ENCODE data around the gene MRPS23. TPM values are rescaled to one million over a fixed set of nuclear protein-coding genes. Genes with fewer than 3 reads are reported as not detected.
A peak's percentile ranks its signal among the peaks of the same experiment; 100 is the strongest.

The MRPS23 gene
- total RNA-seq, 1 donor from 2014 or later, result 28.3 TPM

GRCh38 chr17:57806167-57806830 lies 43.5 kb downstream of the MRPS23 start:
- peak; percentile 23 for DNase-seq (ENCODE audit: extremely low spot score, unreplicated experiment)
- peaks cover 62% of the 10 kb centered on the region for H3K27me3 Mint-ChIP-seq (ENCODE audit: unreplicated experiment)
- TF ChIP-seq, protein P1, sequence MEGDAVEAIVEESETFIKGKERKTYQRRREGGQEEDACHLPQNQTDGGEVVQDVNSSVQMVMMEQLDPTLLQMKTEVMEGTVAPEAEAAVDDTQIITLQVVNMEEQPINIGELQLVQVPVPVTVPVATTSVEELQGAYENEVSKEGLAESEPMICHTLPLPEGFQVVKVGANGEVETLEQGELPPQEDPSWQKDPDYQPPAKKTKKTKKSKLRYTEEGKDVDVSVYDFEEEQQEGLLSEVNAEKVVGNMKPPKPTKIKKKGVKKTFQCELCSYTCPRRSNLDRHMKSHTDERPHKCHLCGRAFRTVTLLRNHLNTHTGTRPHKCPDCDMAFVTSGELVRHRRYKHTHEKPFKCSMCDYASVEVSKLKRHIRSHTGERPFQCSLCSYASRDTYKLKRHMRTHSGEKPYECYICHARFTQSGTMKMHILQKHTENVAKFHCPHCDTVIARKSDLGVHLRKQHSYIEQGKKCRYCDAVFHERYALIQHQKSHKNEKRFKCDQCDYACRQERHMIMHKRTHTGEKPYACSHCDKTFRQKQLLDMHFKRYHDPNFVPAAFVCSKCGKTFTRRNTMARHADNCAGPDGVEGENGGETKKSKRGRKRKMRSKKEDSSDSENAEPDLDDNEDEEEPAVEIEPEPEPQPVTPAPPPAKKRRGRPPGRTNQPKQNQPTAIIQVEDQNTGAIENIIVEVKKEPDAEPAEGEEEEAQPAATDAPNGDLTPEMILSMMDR (IDR thresholded peaks at IDR 0.05), result no peak
- H3K27ac Mint-ChIP-seq (ENCODE audit: unreplicated experiment), result no peak overlapping the region
- peaks cover 29% of the 10 kb centered on the region for H3K4me1 Mint-ChIP-seq (ENCODE audit: unreplicated experiment)
- peaks cover 9% of the 10 kb centered on the region for H3K9me3 Mint-ChIP-seq (ENCODE audit: unreplicated experiment)
- no peak overlapping the region for H3K4me3 Mint-ChIP-seq (ENCODE audit: unreplicated experiment)
- no peaks in the 10 kb centered on the region for H3K36me3 Mint-ChIP-seq (ENCODE audit: unreplicated experiment)

- H3K36me3 Mint-ChIP-seq (ENCODE audit: unreplicated experiment), result peaks cover 3% of the 10 kb centered on the region
- no peak overlapping the region for H3K4me3 Mint-ChIP-seq (ENCODE audit: unreplicated experiment)
- peaks cover 17% of the 10 kb centered on the region for H3K9me3 Mint-ChIP-seq (ENCODE audit: unreplicated experiment)
- DNase-seq (ENCODE audit: extremely low spot score, unreplicated experiment), result peak; percentile 7
- peaks cover 61% of the 10 kb centered on the region for H3K27me3 Mint-ChIP-seq (ENCODE audit: unreplicated experiment)
- peaks cover 10% of the 10 kb centered on the region for H3K4me1 Mint-ChIP-seq (ENCODE audit: unreplicated experiment)
- TF ChIP-seq, protein P1 (IDR thresholded peaks at IDR 0.05), result no peak
- no peak overlapping the region for H3K27ac Mint-ChIP-seq (ENCODE audit: unreplicated experiment)
Observed at GRCh38 chr17:57803021-57803420, 46.8 kb downstream of the MRPS23 start.

GRCh38 chr17:57801044-57801711 lies 48.7 kb downstream of the MRPS23 start:
- H3K27ac Mint-ChIP-seq (ENCODE audit: unreplicated experiment), result no peak overlapping the region

GRCh38 chr17:57794841-57795240 lies 55.0 kb downstream of the MRPS23 start:
- Mint-ChIP-seq H3K9me3 (ENCODE audit: unreplicated experiment) (no peaks in the 10 kb centered on the region), H3K27me3 (ENCODE audit: unreplicated experiment) (peaks cover 54% of the 10 kb centered on the region), H3K4me1 (ENCODE audit: unreplicated experiment) (no peaks in the 10 kb centered on the region), H3K36me3 (ENCODE audit: unreplicated experiment) (no peaks in the 10 kb centered on the region), H3K4me3 (ENCODE audit: unreplicated experiment) (no peak overlapping the region), H3K27ac (ENCODE audit: unreplicated experiment) (no peak overlapping the region)
- DNase-seq (ENCODE audit: extremely low spot score, unreplicated experiment), result no peak
- TF ChIP-seq, protein P1 (IDR thresholded peaks at IDR 0.05), result no peak

More at GRCh38 chr17:57801044-57801711, 48.7 kb downstream of the MRPS23 start:
- H3K4me3 Mint-ChIP-seq (ENCODE audit: unreplicated experiment), result no peak overlapping the region
- H3K36me3 Mint-ChIP-seq (ENCODE audit: unreplicated experiment), result peaks cover 3% of the 10 kb centered on the region
- TF ChIP-seq, protein P1 (IDR thresholded peaks at IDR 0.05), result no peak
- H3K9me3 Mint-ChIP-seq (ENCODE audit: unreplicated experiment), result peaks cover 17% of the 10 kb centered on the region
- H3K4me1 Mint-ChIP-seq (ENCODE audit: unreplicated experiment), result peaks cover 3% of the 10 kb centered on the region
- H3K27me3 Mint-ChIP-seq (ENCODE audit: unreplicated experiment), result peaks cover 56% of the 10 kb centered on the region
- peak; percentile 40 for DNase-seq (ENCODE audit: extremely low spot score, unreplicated experiment)

- no peak for DNase-seq (ENCODE audit: extremely low spot score, unreplicated experiment)
- Mint-ChIP-seq H3K27me3 (ENCODE audit: unreplicated experiment) (peaks cover 64% of the 10 kb centered on the region), H3K36me3 (ENCODE audit: unreplicated experiment) (no peaks in the 10 kb centered on the region), H3K27ac (ENCODE audit: unreplicated experiment) (no peak overlapping the region), H3K9me3 (ENCODE audit: unreplicated experiment) (no peaks in the 10 kb centered on the region), H3K4me3 (ENCODE audit: unreplicated experiment) (no peak overlapping the region), H3K4me1 (ENCODE audit: unreplicated experiment) (no peaks in the 10 kb centered on the region)
- TF ChIP-seq, protein P1 (IDR thresholded peaks at IDR 0.05), result no peak
Observed at GRCh38 chr17:57788725-57789124, 61.1 kb downstream of the MRPS23 start.

Data from osteocyte (in vitro differentiated cells).